ENCODE data around the gene TCF7L2.

GRCh38 chr10:112952282-112953173 lies 2.5 kb downstream of the TCF7L2 start:
- TF ChIP-seq FOXP2 (optimal IDR thresholded peaks at IDR 0.05; ENCODE audit: borderline replicate concordance, extremely low read depth, extremely low read length, insufficient read depth) (no peak), POLR2AphosphoS5 (IDR thresholded peaks at IDR 0.05; ENCODE audit: low read depth, low read length) (no peak), SIN3A (IDR thresholded peaks at IDR 0.05; ENCODE audit: borderline replicate concordance, insufficient read depth, low read length) (no peak)

Data from PFSK-1 (cell line).